HepG2 (cell line): Measurements from ENCODE around the gene GPR148. TPM values are rescaled to one million over a fixed set of nuclear protein-coding genes. Genes with fewer than 3 reads are reported as not detected.

Source experiments
- FOXA1 ChIP-seq, 2 experiments: fragments of 450-650 bp in 1 of 2; sonication (generic) in 1 of 2; formaldehyde crosslinking in 1 of 2; IDR thresholded peaks; 2 replicates each; pipeline versions ENCODE4 v1.4.0 to v1.6.1; 2016 to 2020; ENCODE audit warnings: missing genetic modification reagents in 1 of 2
- GZF1 ChIP-seq: sonication (generic); formaldehyde crosslinking; IDR thresholded peaks from 2 replicates; pipeline ENCODE4 v1.5.1; 2020; ENCODE audit warnings: mild to moderate bottlenecking, missing genetic modification reagents
- KDM6A ChIP-seq: IDR thresholded peaks from 2 replicates; pipeline ENCODE4 v1.6.1; 2016; ENCODE audit warnings: low read depth
- NFRKB ChIP-seq: fragments of 450-650 bp; IDR thresholded peaks from 2 replicates; pipeline ENCODE4 v1.6.1; 2017
- PHF8 ChIP-seq: sonication (generic); formaldehyde crosslinking; IDR thresholded peaks from 2 replicates; pipeline ENCODE4 v1.5.0; 2020; ENCODE audit warnings: missing genetic modification reagents
- PRDM10 ChIP-seq: sonication (generic); formaldehyde crosslinking; IDR thresholded peaks from 2 replicates; pipeline ENCODE4 v1.4.0; 2020; ENCODE audit warnings: low read depth, missing genetic modification reagents
- ZNF501 ChIP-seq: sonication (generic); formaldehyde crosslinking; IDR thresholded peaks from 2 replicates; pipeline ENCODE4 v1.5.1; 2020; ENCODE audit warnings: mild to moderate bottlenecking, moderate library complexity, missing genetic modification reagents
- ZNF598 ChIP-seq: sonication (generic); formaldehyde crosslinking; IDR thresholded peaks from 2 replicates; pipeline ENCODE4 v1.5.1; 2020; ENCODE audit warnings: mild to moderate bottlenecking, missing genetic modification reagents, borderline replicate concordance
- ZNF674 ChIP-seq: sonication (generic); formaldehyde crosslinking; IDR thresholded peaks from 2 replicates; pipeline ENCODE4 v1.5.0; 2020; ENCODE audit warnings: low read depth, mild to moderate bottlenecking, missing genetic modification reagents
- ZNF75D ChIP-seq: sonication (generic); formaldehyde crosslinking; IDR thresholded peaks from 2 replicates; pipeline ENCODE4 v1.8.1; 2023; ENCODE audit warnings: missing genetic modification reagents, mild to moderate bottlenecking, borderline replicate concordance
- ZNF777 ChIP-seq: sonication (generic); formaldehyde crosslinking; IDR thresholded peaks from 2 replicates; pipeline ENCODE4 v1.4.0; 2020; ENCODE audit warnings: missing genetic modification reagents
- polyA plus RNA-seq, 8 experiments: library from polyadenylated mRNA; depleted of rRNA in 3 of 8; stranded (reverse) in 7 of 8; unstranded in 1 of 8; fragments of >200 nt; fragmentation: Illumina TruSeq in 4 of 8; extraction: Trizol in 4 of 8; gene quantifications; 2 replicates each; pipeline versions ENCODE4 v1.2.1 to v1.2.3, GENCODE V29; 2011 to 2016; ENCODE audit warnings: low read depth in 4 of 8, missing spikeins in 1 of 8, mixed read lengths in 1 of 8; ENCODE audit not compliant: insufficient read depth in 1 of 8
- total RNA-seq, 5 experiments: library from RNA; depleted of rRNA; stranded (reverse); fragments of >200 nt; fragmentation: Illumina TruSeq; extraction: Trizol; gene quantifications; 2 replicates each; pipeline ENCODE4 v1.2.3, GENCODE V29; 2016; ENCODE audit warnings: low read depth in 1 of 5
- TF ChIP-seq, protein P1 (sequence below): sonication (generic); formaldehyde crosslinking; IDR thresholded peaks from 2 replicates; pipeline ENCODE4 v1.5.0; 2020; ENCODE audit warnings: mild to moderate bottlenecking, missing genetic modification reagents
- TF ChIP-seq, protein P2 (sequence below): sonication (generic); formaldehyde crosslinking; IDR thresholded peaks from 2 replicates; pipeline ENCODE4 v1.5.1; 2020; ENCODE audit warnings: mild to moderate bottlenecking, missing genetic modification reagents

Gene GPR148
- total and polyA plus RNA-seq, 2 of the 13 experiments (the other 11 are each of a cell fraction or from before 2014, with no cell fraction given), result not detected

DNA sequence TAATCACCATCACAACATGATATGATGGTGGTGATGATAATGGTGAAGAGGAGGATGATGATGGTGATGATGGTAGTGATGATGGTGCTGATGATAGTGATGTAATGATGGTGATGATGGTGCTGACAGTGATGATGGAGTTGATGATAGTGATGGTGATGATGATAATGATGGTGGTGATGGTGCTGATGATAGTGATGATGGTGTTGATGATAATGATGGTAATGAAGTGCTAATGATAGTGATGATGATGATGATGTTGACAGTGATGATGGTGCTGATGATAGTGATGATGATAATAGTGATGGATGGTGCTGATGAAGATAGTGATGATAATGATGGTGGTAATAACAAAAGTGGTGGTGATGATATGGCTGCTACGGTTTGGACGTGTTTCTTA is 4.4 kb upstream of the GPR148 start (continued):
- TF ChIP-seq PRDM10 (CRISPR knock-in tag) (no peak), ZNF501 (CRISPR knock-in tag) (no peak), ZNF674 (CRISPR knock-in tag) (no peak), KDM6A (no peak), GZF1 (no peak), ZNF598 (CRISPR knock-in tag) (no peak), ZNF777 (CRISPR knock-in tag) (no peak), PHF8 (CRISPR knock-in tag) (no peak), NFRKB (0 out of 2 replicates have a peak, but pooled peaks have one; percentile 23), FOXA1 (IDR thresholded peaks at IDR 0.05) (peak; percentile 49; the same call in 1 of the 2 replicates), FOXA1 (CRISPR knock-in tag; IDR thresholded peaks at IDR 0.05) (no peak), ZNF75D (no peak)
- TF ChIP-seq, protein P1, sequence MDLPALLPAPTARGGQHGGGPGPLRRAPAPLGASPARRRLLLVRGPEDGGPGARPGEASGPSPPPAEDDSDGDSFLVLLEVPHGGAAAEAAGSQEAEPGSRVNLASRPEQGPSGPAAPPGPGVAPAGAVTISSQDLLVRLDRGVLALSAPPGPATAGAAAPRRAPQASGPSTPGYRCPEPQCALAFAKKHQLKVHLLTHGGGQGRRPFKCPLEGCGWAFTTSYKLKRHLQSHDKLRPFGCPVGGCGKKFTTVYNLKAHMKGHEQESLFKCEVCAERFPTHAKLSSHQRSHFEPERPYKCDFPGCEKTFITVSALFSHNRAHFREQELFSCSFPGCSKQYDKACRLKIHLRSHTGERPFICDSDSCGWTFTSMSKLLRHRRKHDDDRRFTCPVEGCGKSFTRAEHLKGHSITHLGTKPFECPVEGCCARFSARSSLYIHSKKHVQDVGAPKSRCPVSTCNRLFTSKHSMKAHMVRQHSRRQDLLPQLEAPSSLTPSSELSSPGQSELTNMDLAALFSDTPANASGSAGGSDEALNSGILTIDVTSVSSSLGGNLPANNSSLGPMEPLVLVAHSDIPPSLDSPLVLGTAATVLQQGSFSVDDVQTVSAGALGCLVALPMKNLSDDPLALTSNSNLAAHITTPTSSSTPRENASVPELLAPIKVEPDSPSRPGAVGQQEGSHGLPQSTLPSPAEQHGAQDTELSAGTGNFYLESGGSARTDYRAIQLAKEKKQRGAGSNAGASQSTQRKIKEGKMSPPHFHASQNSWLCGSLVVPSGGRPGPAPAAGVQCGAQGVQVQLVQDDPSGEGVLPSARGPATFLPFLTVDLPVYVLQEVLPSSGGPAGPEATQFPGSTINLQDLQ (CRISPR knock-in tag), result no peak
- TF ChIP-seq, protein P2, sequence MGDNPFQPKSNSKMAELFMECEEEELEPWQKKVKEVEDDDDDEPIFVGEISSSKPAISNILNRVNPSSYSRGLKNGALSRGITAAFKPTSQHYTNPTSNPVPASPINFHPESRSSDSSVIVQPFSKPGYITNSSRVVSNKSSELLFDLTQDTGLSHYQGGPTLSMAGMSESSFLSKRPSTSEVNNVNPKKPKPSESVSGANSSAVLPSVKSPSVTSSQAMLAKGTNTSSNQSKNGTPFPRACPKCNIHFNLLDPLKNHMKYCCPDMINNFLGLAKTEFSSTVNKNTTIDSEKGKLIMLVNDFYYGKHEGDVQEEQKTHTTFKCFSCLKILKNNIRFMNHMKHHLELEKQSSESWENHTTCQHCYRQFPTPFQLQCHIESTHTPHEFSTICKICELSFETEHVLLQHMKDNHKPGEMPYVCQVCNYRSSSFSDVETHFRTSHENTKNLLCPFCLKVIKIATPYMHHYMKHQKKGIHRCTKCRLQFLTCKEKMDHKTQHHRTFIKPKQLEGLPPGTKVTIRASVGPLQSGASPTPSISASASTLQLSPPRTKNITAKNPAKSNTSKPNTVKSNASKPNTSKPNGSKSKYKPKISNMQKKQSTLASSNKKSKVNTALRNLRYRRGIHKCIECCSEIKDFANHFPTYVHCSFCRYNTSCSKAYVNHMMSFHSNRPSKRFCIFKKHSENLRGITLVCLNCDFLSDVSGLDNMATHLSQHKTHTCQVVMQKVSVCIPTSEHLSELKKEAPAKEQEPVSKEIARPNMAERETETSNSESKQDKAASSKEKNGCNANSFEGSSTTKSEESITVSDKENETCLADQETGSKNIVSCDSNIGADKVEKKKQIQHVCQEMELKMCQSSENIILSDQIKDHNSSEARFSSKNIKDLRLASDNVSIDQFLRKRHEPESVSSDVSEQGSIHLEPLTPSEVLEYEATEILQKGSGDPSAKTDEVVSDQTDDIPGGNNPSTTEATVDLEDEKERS (CRISPR knock-in tag), result no peak
